ENCODE measurements around the gene SCNN1G.

DNA sequence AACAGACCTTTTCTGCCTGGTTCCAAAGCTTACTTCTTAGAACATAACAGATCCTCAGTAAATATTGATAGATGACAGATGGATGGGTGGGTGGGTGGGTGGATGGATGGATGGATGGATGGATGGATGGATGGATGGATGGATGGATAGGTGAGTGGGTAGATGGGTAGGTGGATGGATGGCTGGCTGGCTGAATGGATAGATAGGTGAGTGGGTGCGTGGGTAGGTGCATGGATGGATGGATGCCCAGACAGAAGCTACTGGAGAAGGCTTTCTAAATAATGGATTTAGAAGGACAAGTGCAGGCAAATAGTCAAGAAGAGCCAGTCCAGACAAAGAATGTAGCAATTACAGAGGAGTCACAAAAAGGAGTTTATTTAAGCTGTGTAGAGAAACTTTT, 19.6 kb downstream of the SCNN1G start:
- no peak for TF ChIP-seq CTCF (IDR thresholded peaks at IDR 0.05)
- TF ChIP-seq POLR2AphosphoS5 (IDR thresholded peaks at IDR 0.05) = no peak
